PFSK-1 (cell line): ENCODE measurements around the gene CNTLN.

Source experiments
- FOXP2 ChIP-seq: optimal IDR thresholded peaks from 2 replicates; pipeline ENCODE3; 2011; ENCODE audit warnings: borderline replicate concordance, control low read depth, inconsistent platforms; ENCODE audit not compliant: insufficient read depth; ENCODE audit errors: extremely low read length, extremely low read depth
- POLR2AphosphoS5 ChIP-seq: IDR thresholded peaks from 2 replicates; pipeline ENCODE4 v1.6.1; 2012; ENCODE audit warnings: low read depth, mild to moderate bottlenecking, control low read depth, low read length, moderate library complexity
- SIN3A ChIP-seq: IDR thresholded peaks from 2 replicates; pipeline ENCODE4 v1.6.1; 2012; ENCODE audit warnings: mild to moderate bottlenecking, low read length, moderate library complexity, borderline replicate concordance; ENCODE audit not compliant: insufficient read depth
- TAF1 ChIP-seq: IDR thresholded peaks from 2 replicates; pipeline ENCODE4 v1.6.1; 2012; ENCODE audit warnings: low read length, control low read depth, borderline replicate concordance; ENCODE audit not compliant: insufficient read depth
- TF ChIP-seq, protein P1 (sequence below), 2 experiments: IDR thresholded peaks; 2 replicates each; pipeline versions ENCODE4 v1.6.1 to v1.8.0; 2011 to 2012; ENCODE audit warnings: low read depth in 2 of 2, low read length in 2 of 2, control low read depth in 1 of 2, inconsistent platforms in 1 of 2, mild to moderate bottlenecking in 1 of 2, moderate library complexity in 1 of 2; ENCODE audit not compliant: insufficient read depth in 1 of 2

Gene CNTLN

DNA sequence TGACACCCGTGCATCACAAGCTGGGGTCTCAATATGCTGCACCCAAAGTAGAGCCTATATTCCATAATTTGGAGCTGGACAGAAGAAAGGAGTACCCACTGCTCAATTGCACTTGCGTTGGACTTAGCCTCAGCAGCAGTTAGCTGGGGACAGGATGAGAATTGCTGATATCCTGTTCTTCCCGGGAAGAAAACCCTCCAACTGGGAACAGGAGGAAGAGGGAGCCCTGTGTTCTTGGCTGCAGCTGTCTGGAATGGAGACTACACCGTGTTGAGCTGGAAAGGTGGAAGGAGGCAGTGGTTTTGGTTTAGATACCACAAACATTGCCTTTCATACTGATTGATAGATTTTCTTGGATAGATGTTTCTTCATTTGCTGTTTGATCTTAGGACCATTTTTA, 24.6 kb downstream of the CNTLN start:
- TF ChIP-seq SIN3A = no peak
- no peak for TF ChIP-seq FOXP2
- TF ChIP-seq, protein P1, sequence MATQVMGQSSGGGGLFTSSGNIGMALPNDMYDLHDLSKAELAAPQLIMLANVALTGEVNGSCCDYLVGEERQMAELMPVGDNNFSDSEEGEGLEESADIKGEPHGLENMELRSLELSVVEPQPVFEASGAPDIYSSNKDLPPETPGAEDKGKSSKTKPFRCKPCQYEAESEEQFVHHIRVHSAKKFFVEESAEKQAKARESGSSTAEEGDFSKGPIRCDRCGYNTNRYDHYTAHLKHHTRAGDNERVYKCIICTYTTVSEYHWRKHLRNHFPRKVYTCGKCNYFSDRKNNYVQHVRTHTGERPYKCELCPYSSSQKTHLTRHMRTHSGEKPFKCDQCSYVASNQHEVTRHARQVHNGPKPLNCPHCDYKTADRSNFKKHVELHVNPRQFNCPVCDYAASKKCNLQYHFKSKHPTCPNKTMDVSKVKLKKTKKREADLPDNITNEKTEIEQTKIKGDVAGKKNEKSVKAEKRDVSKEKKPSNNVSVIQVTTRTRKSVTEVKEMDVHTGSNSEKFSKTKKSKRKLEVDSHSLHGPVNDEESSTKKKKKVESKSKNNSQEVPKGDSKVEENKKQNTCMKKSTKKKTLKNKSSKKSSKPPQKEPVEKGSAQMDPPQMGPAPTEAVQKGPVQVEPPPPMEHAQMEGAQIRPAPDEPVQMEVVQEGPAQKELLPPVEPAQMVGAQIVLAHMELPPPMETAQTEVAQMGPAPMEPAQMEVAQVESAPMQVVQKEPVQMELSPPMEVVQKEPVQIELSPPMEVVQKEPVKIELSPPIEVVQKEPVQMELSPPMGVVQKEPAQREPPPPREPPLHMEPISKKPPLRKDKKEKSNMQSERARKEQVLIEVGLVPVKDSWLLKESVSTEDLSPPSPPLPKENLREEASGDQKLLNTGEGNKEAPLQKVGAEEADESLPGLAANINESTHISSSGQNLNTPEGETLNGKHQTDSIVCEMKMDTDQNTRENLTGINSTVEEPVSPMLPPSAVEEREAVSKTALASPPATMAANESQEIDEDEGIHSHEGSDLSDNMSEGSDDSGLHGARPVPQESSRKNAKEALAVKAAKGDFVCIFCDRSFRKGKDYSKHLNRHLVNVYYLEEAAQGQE (IDR thresholded peaks at IDR 0.05; ENCODE audit: insufficient read depth in 1 of 2, low read depth in 2 of 2, low read length in 2 of 2) = no peak
- TF ChIP-seq POLR2AphosphoS5 = no peak
- TF ChIP-seq TAF1 = no peak

DNA sequence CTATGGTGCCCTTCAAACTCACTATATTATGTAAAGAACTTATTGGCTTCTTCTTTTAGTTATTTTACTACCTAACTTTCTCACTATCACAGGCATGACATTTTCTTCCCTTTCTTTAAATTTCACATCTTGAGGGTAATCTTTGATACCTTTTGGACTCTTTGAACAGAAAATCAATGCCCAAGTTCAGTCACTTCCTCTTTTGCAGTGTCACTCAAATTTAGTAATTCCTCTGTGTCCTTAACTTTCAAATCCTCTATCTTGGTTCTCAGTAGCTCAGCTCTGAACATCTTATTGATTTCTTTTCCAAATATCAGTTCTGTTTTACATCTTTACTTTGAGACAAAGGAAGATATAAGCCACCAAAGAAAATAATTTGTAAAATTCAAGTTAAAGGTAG, 25.5 kb downstream of the CNTLN start:
- no peak for TF ChIP-seq FOXP2
- TF ChIP-seq, protein P1 (IDR thresholded peaks at IDR 0.05; ENCODE audit: insufficient read depth in 1 of 2, low read depth in 2 of 2, low read length in 2 of 2) = no peak
- TF ChIP-seq POLR2AphosphoS5 = no peak
- no peak for TF ChIP-seq SIN3A
- TF ChIP-seq TAF1 = no peak

DNA sequence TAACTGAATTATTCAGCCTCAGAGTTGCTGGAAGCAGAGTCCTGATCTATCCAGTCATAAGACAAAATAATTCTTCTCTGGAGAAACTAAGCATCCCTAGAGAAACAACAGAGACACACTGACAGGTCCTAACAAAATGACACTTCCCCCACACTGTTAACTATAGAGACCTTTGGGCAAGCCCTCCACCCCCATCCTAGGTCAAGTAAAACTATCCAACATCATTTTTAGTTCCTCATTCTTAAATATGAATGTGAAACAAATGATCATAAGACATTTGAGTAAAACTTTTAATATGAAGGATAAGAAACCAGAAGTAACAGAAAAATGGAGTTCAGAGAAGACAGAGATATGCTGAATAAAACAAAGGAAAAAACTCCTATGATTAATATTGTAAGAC, 30.9 kb downstream of the CNTLN start:
- TF ChIP-seq FOXP2 = no peak
- TF ChIP-seq SIN3A = no peak
- TF ChIP-seq, protein P1 (IDR thresholded peaks at IDR 0.05; ENCODE audit: insufficient read depth in 1 of 2, low read depth in 2 of 2, low read length in 2 of 2) = no peak
- TF ChIP-seq TAF1 = no peak
- TF ChIP-seq POLR2AphosphoS5 = no peak

DNA sequence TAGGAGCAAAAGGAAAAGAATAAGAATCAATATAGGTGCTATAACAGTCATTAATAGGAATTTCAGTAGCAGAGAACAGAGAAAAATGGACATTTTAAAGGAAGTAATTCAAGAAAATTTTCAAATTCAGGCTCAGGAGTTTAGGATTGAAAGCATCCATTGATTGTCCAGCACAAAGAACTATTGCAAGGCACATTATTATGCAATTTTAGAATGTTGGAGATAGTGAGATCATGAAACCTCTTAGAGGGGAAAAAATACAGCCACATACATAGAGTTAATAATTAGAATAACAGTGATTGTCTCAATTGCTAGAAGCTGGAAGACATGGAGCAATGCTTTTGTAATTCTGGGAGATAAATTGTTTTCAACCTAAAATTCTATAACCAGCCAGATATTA, 31.5 kb downstream of the CNTLN start:
- TF ChIP-seq POLR2AphosphoS5 (no peak), TAF1 (no peak), FOXP2 (no peak), SIN3A (no peak)
- TF ChIP-seq, protein P1 (IDR thresholded peaks at IDR 0.05; ENCODE audit: insufficient read depth in 1 of 2, low read depth in 2 of 2, low read length in 2 of 2) = no peak
